Lung microvascular endothelial cell (primary cell): ENCODE measurements around the gene HRH1. TPM values are rescaled to one million over a fixed set of nuclear protein-coding genes. Genes with fewer than 3 reads are reported as not detected.

ENCODE experiments used
- DNase-seq, 2 donors: peaks; one replicate each; pipeline versions ENCODE4 v3.0.0 to v3.0.0-alpha.2; 2010; ENCODE audit warnings: low read depth in 2 of 2
- total RNA-seq: library from RNA; depleted of rRNA; stranded (reverse); fragments of >200 nt; gene quantifications from 2 replicates; pipeline ENCODE4 v1.2.1, GENCODE V29; 2014

The HRH1 gene
- total RNA-seq, 1 donor from 2014 or later: 1.6 TPM

DNA sequence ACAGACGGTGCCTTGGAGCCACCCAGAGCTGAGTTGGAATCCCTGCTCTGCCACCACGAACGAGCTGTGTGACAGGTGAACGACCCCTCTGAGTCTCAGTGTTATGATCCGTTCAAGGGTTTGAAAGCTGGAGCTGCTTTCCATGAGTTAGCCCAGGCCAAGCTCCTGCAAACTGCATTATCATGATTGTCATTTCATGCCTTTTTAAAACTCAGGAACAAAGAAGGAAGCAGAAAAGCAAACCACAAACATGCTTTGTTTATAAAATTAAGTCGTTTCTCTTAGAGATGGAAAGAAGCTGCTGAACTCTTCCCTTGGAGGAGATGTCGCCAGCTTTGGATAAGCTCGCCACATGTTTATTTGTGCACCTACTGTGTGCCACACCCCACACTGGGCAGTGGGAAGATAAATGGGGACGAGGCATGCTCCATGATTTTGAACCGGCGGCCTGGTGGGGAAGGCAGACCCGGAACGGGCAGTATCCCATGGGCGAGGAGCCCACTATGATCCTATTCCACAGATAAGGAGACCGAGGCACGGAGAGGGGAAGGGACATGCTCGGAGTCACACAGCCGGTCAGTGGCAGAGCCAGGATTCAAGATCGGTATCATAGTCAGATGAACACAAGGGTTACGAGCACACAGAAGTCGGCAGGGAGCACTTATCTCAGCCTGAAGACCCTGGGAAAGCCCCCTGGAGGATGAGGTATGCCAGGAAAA is 15.9 kb downstream of the HRH1 start:
- no peak for DNase-seq

DNA sequence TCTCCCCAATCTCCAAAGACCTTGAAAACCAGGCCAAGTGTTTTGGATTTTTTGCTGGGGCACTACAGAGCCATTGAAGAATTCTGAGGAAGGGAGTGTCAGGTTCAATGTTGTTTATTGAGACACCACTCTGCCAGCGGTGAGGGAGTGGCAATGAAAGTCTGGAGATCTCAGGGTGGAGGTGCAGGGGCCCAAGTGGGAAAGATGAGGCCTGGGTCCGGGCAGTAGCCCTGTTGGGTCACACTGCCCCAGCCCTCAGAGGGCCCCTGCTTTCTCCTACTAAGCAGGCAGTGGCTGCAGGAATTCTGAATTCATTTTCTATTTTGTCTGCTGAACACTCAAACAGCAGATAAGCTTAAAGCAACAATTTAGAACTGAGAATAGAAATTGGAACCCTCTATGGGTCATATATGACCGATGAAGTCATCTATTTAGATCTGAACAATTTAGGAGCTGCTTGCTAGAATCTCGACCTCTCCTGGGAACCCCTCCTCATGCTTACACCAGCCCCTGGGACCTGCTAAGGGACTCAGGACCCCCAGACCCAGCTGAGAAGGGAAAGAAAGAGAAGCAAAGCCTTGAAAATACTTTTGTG is 17.9 kb downstream of the HRH1 start:
- no peak for DNase-seq

DNA sequence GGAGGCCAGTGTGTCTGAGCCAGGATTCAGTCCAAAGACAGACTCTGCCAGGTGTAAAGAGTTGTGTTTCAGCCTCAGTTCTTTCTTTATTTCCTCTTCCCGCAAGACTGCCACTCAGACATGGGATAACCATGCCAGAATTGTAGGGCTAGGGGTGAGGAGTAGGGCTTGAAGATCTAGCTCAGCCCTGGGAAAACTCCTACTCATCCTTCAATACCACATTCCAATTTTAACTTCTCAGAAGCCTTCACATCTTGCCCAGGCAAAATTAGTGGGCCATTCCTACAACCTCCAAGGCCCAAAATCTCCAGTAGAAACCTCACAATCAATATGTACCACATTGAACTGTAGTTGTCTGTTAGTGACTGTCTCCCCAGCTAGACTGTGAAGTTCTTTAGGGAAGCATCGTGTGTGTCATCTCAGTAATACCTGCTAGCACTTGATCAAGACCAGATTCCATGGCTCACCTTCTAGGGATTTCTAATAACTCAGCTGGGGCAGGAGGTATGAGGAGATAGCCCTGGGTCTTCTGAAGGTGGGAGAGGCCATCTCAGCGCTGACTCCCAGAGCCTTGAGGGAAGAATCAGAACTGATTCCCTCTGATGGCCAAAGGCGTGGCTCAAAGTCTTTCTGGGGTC is 19.7 kb downstream of the HRH1 start:
- no peak for DNase-seq

DNA sequence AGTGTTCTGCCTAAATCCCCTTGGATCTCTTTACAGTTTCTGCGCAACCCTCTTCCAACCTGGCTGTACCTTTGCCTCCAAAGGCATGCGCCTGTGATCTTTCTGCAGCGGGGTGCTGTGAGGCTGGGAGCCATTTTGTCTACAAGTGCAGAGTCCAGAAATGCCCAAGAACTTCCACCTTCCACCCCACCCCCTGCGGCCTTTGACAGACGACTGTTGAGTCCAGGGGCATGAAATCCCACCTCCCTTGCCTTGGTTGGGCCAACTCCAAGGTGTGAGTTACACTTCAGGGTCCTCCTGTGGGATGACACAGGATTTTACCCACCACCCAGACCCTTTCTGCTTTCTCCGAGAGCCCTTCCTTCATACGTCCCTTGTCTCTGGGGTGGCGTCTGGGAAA is 24.1 kb downstream of the HRH1 start:
- no peak for DNase-seq

- DNase-seq: peak in 1 of 2 donors; percentile 47
These were observed 30.2 kb downstream of the HRH1 start for GRCh38 chr3:11184328-11184969.

GRCh38 chr3:11185144-11185543 is 30.9 kb downstream of the HRH1 start:
- DNase-seq: no peak

GRCh38 chr3:11185564-11186317 is 31.4 kb downstream of the HRH1 start:
- peak; percentile 95 to 96 for DNase-seq

DNA sequence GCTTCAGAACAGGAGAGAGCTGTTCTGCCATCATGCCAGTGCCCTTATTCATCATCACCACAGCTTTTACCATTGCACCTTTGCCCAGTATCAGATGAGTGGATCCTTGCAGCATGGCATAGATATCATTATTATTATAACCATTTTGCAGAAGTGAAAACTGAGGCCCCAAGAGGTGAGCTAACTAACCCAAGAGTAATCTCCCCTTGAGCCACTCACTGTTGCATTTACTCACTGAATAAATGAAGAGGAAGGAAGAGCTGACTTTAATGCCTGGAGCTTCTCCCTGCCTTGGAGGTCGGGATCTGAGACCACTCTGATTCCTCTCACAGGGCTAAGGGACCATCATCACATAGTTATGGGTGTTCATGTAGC is 32.0 kb downstream of the HRH1 start:
- DNase-seq: no peak

- DNase-seq: no peak
These were observed 32.5 kb downstream of the HRH1 start for GRCh38 chr3:11186771-11187191.

GRCh38 chr3:11187681-11188080 is 33.4 kb downstream of the HRH1 start:
- no peak for DNase-seq

GRCh38 chr3:11188231-11188630 is 33.9 kb downstream of the HRH1 start:
- no peak for DNase-seq

DNA sequence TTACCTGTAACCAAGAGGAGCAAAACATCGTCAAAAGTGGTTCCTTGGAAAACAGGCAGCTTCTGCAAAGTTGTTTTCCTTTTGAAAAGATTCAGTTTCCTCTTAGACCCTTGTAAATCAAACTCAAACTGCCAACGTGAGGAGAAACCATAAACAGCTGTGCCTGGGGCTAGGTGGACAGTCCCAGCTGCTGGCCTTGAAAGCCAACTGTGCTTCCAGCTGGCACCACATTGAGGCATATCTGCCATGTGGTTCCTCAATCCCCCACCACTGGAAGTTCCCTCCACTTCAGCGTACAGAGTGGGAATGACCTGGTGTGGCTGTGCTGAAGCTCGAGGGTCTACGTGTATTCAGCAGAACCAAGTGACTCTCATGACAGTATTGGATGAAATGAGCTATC is 40.9 kb downstream of the HRH1 start:
- DNase-seq: peak; percentile 50 to 58

- peak; percentile 38 to 61 for DNase-seq
These were observed 41.5 kb downstream of the HRH1 start for GRCh38 chr3:11195721-11196332.

DNA sequence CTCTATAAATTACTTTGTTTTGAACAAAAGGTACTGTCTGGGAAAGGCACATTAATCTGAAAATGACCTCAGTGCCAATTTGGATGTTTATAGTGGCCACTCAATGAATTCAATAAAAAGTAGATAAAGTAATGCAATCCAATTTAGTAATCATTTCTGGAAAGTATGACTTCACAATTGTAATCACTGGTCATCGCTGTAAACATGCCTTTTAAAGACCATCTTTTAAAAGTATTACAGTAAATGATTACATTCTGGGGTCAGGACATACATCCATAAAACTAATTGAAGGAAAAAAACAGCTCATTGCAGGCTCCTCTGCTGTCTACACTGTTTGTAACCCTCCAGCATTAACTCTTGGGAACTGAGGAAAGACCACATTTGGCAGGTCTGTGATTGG is 43.2 kb downstream of the HRH1 start:
- DNase-seq: no peak

GRCh38 chr3:11198070-11198469 is 43.8 kb downstream of the HRH1 start:
- DNase-seq: no peak

DNA sequence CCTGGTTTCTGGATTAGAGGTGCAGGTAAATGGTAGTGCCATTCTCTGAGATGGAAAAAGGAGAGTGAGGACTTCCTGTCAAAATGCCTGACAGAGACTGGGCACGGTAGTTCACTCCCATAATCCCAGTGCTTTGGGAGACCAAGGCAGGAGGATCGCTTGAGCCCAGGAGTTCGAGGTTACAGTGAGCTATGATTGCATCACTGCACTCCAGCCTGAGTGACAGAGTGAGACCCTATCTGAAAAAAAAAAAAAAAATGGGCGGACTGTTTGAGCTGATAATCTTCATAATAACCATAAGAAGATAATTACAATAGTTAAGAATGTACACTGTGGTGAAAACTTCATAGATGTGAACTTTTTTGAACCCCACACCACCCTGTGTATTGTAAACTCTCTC is 44.2 kb downstream of the HRH1 start:
- DNase-seq: no peak

GRCh38 chr3:11199902-11200845 is 45.9 kb downstream of the HRH1 start:
- DNase-seq: peak; percentile 69 to 92

GRCh38 chr3:11201251-11202019 is 47.1 kb downstream of the HRH1 start:
- peak; percentile 71 to 97 for DNase-seq

DNA sequence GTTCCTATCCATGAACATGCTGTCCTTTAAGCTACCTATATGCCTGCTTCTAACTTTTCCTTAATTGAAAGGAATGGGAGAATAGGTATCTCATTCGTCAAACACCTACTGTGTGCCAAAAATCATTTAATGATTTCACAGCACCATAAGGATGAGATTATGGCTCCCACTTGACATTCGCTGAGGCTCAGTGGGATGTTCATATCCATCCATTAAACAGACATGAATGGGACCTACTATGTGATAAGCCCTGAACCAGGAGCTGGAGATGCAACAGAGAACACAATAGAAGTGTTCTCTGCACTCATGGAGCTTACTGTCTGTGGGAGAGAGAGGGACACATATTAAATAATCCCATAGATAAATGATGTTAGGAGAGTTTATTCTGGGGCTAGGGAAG is 49.7 kb downstream of the HRH1 start:
- no peak for DNase-seq
